ENCODE results near the gene ASTN2.

DNA sequence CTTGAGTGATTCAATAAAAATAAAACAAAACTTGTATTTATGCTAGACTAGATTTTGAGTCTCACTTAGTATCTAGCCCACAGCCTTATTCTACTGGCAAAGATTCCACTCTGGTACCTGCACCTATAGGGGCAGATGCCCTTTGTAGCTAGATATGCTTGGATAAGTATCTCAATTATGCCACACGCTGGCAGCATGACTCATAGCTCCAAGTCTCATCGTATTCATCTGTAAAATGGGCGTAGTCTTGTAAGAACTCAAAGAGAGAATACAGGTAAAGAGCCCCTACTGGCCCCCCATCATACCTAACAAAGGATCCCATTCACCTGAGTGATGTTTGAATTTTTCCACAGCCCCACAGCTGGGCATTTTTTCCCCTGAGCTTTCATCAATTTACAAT lies 45.9 kb upstream of the ASTN2 start:
- TF ChIP-seq TP53 (CRISPR knock-in tag; IDR thresholded peaks at IDR 0.05) (no peak), MAFK (IDR thresholded peaks at IDR 0.05; ENCODE audit: partially characterized antibody) (no peak), RAD21 (conservative IDR thresholded peaks at IDR 0.05 in 1 of 2, IDR thresholded peaks at IDR 0.05 in 1 of 2) (no peak), ESRRA (IDR thresholded peaks at IDR 0.05; ENCODE audit: borderline replicate concordance, low read length) (no peak)
- TF ChIP-seq, protein P1, sequence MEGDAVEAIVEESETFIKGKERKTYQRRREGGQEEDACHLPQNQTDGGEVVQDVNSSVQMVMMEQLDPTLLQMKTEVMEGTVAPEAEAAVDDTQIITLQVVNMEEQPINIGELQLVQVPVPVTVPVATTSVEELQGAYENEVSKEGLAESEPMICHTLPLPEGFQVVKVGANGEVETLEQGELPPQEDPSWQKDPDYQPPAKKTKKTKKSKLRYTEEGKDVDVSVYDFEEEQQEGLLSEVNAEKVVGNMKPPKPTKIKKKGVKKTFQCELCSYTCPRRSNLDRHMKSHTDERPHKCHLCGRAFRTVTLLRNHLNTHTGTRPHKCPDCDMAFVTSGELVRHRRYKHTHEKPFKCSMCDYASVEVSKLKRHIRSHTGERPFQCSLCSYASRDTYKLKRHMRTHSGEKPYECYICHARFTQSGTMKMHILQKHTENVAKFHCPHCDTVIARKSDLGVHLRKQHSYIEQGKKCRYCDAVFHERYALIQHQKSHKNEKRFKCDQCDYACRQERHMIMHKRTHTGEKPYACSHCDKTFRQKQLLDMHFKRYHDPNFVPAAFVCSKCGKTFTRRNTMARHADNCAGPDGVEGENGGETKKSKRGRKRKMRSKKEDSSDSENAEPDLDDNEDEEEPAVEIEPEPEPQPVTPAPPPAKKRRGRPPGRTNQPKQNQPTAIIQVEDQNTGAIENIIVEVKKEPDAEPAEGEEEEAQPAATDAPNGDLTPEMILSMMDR (IDR thresholded peaks at IDR 0.05), result no peak
- TF ChIP-seq, protein P2, sequence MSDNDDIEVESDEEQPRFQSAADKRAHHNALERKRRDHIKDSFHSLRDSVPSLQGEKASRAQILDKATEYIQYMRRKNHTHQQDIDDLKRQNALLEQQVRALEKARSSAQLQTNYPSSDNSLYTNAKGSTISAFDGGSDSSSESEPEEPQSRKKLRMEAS (IDR thresholded peaks at IDR 0.05), result no peak
